GM21723 (cell line): ENCODE measurements around the gene SLC43A3.
"Not testable (repeated sequence)": the region's sequence is repeated elsewhere in the genome, so short reads cannot be mapped to it uniquely, and the experiment has no call there.

ENCODE experiments used
- ATAC-seq: cut with Tn5 transposase; IDR thresholded peaks from one replicate; pipeline ENCODE4 v1.9.1; 2021; ENCODE audit warnings: mild to moderate bottlenecking, moderate library complexity; ENCODE audit not compliant: unreplicated experiment

SLC43A3 gene

GRCh38 chr11:57387289-57388030 is 39.5 kb downstream of the SLC43A3 start:
- ATAC-seq = no peak

GRCh38 chr11:57386178-57386940 is 40.6 kb downstream of the SLC43A3 start:
- no peak for ATAC-seq

- no peak for ATAC-seq
Observed at GRCh38 chr11:57380975-57381374, 45.9 kb downstream of the SLC43A3 start, which contains the start of gene PRG3. TSS of gene PRG3 (minus strand) at chr11:57381150. CDS start at chr11:57380708, 442 bp downstream.

GRCh38 chr11:57379732-57380131 is 47.2 kb downstream of the SLC43A3 start:
- ATAC-seq = no peak

GRCh38 chr11:57378186-57378585 is 48.7 kb downstream of the SLC43A3 start:
- ATAC-seq = no peak

- no peak for ATAC-seq
Observed at GRCh38 chr11:57377107-57377506, 49.8 kb downstream of the SLC43A3 start.

GRCh38 chr11:57376095-57377090 is 50.5 kb downstream of the SLC43A3 start:
- ATAC-seq = no peak

- ATAC-seq = no peak
Observed at GRCh38 chr11:57375490-57375889, 51.4 kb downstream of the SLC43A3 start.

GRCh38 chr11:57374966-57375365 is 52.0 kb downstream of the SLC43A3 start:
- no peak for ATAC-seq

GRCh38 chr11:57373146-57373545 is 53.8 kb downstream of the SLC43A3 start:
- no peak for ATAC-seq

- no peak for ATAC-seq
Observed at GRCh38 chr11:57370941-57371340, 56.0 kb downstream of the SLC43A3 start.

- no peak for ATAC-seq
Observed at GRCh38 chr11:57370251-57370650, 56.7 kb downstream of the SLC43A3 start.

- ATAC-seq = no peak
Observed at GRCh38 chr11:57368845-57369232, 58.1 kb downstream of the SLC43A3 start.

GRCh38 chr11:57368106-57368844 is 58.6 kb downstream of the SLC43A3 start:
- ATAC-seq = no peak

GRCh38 chr11:57364851-57365660 is 61.9 kb downstream of the SLC43A3 start:
- ATAC-seq = no peak

- no peak for ATAC-seq
Observed at GRCh38 chr11:57363131-57364080, 63.5 kb downstream of the SLC43A3 start.

- no peak for ATAC-seq
Observed at GRCh38 chr11:57361926-57362325, 65.0 kb downstream of the SLC43A3 start.

- not testable (repeated sequence) for ATAC-seq
Observed at GRCh38 chr11:57361420-57361819, 65.5 kb downstream of the SLC43A3 start.
